ENCODE results near the gene ZNF587. TPM values are rescaled to one million over a fixed set of nuclear protein-coding genes. Genes with fewer than 3 reads are reported as not detected.

The ZNF587 gene
- total and polyA plus RNA-seq, 2 of the 8 experiments (the other 6 are each of a cell fraction or from before 2014, with no cell fraction given) = 18.1 to 42.1 TPM

DNA sequence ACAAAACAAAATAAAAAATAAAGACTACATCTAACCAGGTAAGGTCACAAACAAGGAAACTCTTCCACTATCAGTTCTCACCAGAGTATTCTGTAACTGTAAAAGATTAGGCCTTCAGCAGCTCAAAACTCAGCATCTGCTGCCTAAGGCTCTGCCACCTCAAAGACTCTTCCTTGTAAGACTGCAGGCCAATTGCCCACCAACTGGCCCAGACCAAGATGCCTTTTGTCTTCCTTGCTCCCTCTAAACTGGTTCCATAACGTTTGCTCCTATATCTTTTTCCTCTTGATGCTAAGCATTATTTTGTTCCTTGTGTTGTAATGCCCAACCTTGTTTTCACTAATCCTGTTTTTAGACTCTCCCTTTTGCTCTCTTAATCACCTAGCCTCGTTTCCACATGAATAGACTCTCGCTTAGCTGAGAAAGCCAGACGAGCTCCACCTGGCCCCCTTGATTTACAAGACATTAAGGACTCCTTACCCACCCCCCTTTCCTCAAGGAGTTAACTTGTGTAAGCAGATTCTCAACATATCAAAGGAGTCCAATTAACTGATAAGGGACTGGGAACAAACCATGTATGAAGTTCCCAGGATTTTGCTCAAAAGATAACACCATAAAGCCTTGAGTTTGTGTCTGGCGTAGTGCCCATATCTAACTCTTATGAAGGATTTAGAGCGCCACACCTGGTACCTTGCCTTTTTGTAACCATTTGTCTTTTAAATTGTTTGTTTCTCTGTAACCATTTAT, 37.7 kb downstream of the ZNF587 start:
- H3K23ac ChIP-seq (ENCODE audit: insufficient read length) = no peak overlapping the region
- H3K27me3 ChIP-seq (replicated peaks in 1 of 4; ENCODE audit: control insufficient read depth in 3 of 4, extremely low read depth in 1 of 4, insufficient read depth in 3 of 4, low read length in 3 of 4) = no peaks in the 10 kb centered on the region
- peak in 1 of 2 experiments; percentile 50 for DNase-seq (ENCODE audit: low read depth in 1 of 2, low spot score in 2 of 2)
- H3K18ac ChIP-seq (ENCODE audit: extremely low read depth, low read length) = peak overlapping the region; percentile 85
- no peak overlapping the region for H4K91ac ChIP-seq (replicated peaks; ENCODE audit: insufficient read length, low read length)
- CTCF ChIA-PET (ENCODE audit: partially characterized antibody) = interaction anchor here (0.6 to 1.2 kb wide), 6 partner anchors 10 to 106 kb away, joined by 3 to 5 read pairs (median 4); partner anchors contain the start of gene ZNF587B
- H3K79me2 ChIP-seq (ENCODE audit: control insufficient read depth in 1 of 2, insufficient read depth in 2 of 2, low read length in 2 of 2) = peaks cover 45 to 63% of the 10 kb centered on the region in 2 experiments
- H3K9ac ChIP-seq (replicated peaks in 1 of 4; ENCODE audit: extremely low read depth in 1 of 4, low read depth in 3 of 4, low read length in 3 of 4) = peak overlapping the region in 3 of 4 experiments; percentile 44 to 67 (median 45); a peak in 4 of 7 replicates
- H3K9me3 ChIP-seq (ENCODE audit: insufficient read depth in 2 of 2, low read depth in 1 of 2, low read length in 1 of 2) = no peaks in the 10 kb centered on the region
- no peak overlapping the region for H2BK120ac ChIP-seq (replicated peaks; ENCODE audit: low read depth, low read length)
- H3K4me1 ChIP-seq (replicated peaks in 1 of 4; ENCODE audit: control insufficient read depth in 3 of 4, insufficient read depth in 4 of 4, low read length in 3 of 4) = peaks cover 3 to 18% (median 10%) of the 10 kb centered on the region in 4 experiments; a peak in 6 of 7 replicates
- H3K36me3 ChIP-seq (ENCODE audit: control insufficient read depth in 2 of 4, insufficient read depth in 4 of 4, low read length in 3 of 4) = peaks cover 0 to 26% (median 12%) of the 10 kb centered on the region in 4 experiments; a peak in 5 of 8 replicates
- H3K4me3 ChIP-seq (ENCODE audit: extremely low read depth in 1 of 4, insufficient read depth in 2 of 4, low read depth in 3 of 4, low read length in 4 of 4) = peak overlapping the region; percentile 89 to 97 (median 96)
- H3K56ac ChIP-seq (replicated peaks; ENCODE audit: insufficient read length, low read depth, low read length) = no peak overlapping the region
- no peak overlapping the region for H3K4ac ChIP-seq (replicated peaks; ENCODE audit: insufficient read length, low read depth, low read length)
- H2BK5ac ChIP-seq (ENCODE audit: low read depth, low read length) = peak overlapping the region; percentile 76; the same call in 1 of the 2 replicates
- H3K79me1 ChIP-seq (ENCODE audit: low read depth, low read length) = no peaks in the 10 kb centered on the region
- peak overlapping the region; percentile 94; the same call in 1 of the 2 replicates for H3K27ac ChIP-seq (ENCODE audit: low read depth, low read length)
- H2BK20ac ChIP-seq (ENCODE audit: low read length) = 0 out of 2 replicates have a peak overlapping the region, but pooled peaks have one; percentile 5
- peaks cover 3% of the 10 kb centered on the region; the same call in 1 of the 2 replicates for H3K23me2 ChIP-seq (ENCODE audit: low read depth, low read length)
- no peak overlapping the region for H4K5ac ChIP-seq (ENCODE audit: insufficient read length, low read depth, low read length)
- 1% methylated on average over 6 of the region's 6 CpGs; no CpG with 5 or more reads in 1 of the 2 experiments for WGBS, 2 experiments (ENCODE audit: extremely low coverage in 1 of 2, insufficient coverage in 1 of 2, insufficient read length in 1 of 2, insufficient replicate concordance in 2 of 2, low coverage in 1 of 2, low lambda C conversion rate in 2 of 2, missing lambda C conversion rate in 1 of 2)
- peak overlapping the region; percentile 77 to 79 for H3K4me2 ChIP-seq (ENCODE audit: insufficient read depth in 1 of 2, low read depth in 2 of 2, low read length in 2 of 2)
- H4K20me1 ChIP-seq (replicated peaks in 1 of 2; ENCODE audit: control insufficient read depth in 1 of 2, insufficient read depth in 2 of 2, low read length in 2 of 2) = peaks cover 7 to 10% of the 10 kb centered on the region in 2 experiments
- POLR2A ChIA-PET (ENCODE audit: partially characterized antibody) = interaction anchor here (0.6 to 11.1 kb wide), 28 partner anchors 9 to 560 kb away, joined by 3 to 103 read pairs (median 5); partner anchors contain the start of genes ZNF135, ZNF417, ZNF418 and ZNF552
- H2AK5ac ChIP-seq (ENCODE audit: low read depth, low read length) = peak overlapping the region; percentile 96; the same call in 1 of the 2 replicates
- peak; percentile 96 for FAIRE-seq
- no peak overlapping the region for H4K8ac ChIP-seq (ENCODE audit: extremely low read depth, insufficient read depth, low read length)
- no peak overlapping the region for H3K14ac ChIP-seq (ENCODE audit: insufficient read length)
- H2BK12ac ChIP-seq (ENCODE audit: low read depth, low read length) = 0 out of 2 replicates have a peak overlapping the region, but pooled peaks have one; percentile 68
- H2BK15ac ChIP-seq (ENCODE audit: low read length) = no peak overlapping the region
- H2AFZ ChIP-seq (ENCODE audit: low read length) = no peak overlapping the region
- TF ChIP-seq BCL11A (IDR thresholded peaks at IDR 0.05; ENCODE audit: low read depth in 2 of 2, low read length in 2 of 2) = no peak
- TF ChIP-seq EP300 (IDR thresholded peaks at IDR 0.05; ENCODE audit: borderline replicate concordance in 1 of 2, low read depth in 2 of 2, low read length in 2 of 2) = no peak
- TF ChIP-seq TBP (IDR thresholded peaks at IDR 0.05; ENCODE audit: low read depth, low read length) = peak; percentile 17; the same call in 1 of the 2 replicates
- TF ChIP-seq, protein P1, sequence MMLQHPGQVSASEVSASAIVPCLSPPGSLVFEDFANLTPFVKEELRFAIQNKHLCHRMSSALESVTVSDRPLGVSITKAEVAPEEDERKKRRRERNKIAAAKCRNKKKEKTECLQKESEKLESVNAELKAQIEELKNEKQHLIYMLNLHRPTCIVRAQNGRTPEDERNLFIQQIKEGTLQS (IDR thresholded peaks at IDR 0.05; ENCODE audit: insufficient read depth, low read depth, low read length) = no peak
- peak; percentile 31 to 74 for TF ChIP-seq POLR2A (IDR thresholded peaks at IDR 0.05; ENCODE audit: control extremely low read depth in 1 of 2, low read depth in 2 of 2, low read length in 2 of 2)
- TF ChIP-seq MAFK (IDR thresholded peaks at IDR 0.05; ENCODE audit: low read depth, low read length) = no peak
- peak; percentile 63 for TF ChIP-seq SP1 (IDR thresholded peaks at IDR 0.05; ENCODE audit: low read depth, low read length)
- TF ChIP-seq TCF12 (IDR thresholded peaks at IDR 0.05; ENCODE audit: low read depth, low read length) = peak; percentile 78; the same call in 1 of the 2 replicates
- TF ChIP-seq POLR2AphosphoS5 (IDR thresholded peaks at IDR 0.05; ENCODE audit: low read depth, low read length) = 0 out of 2 replicates have a peak, but pooled peaks have one; percentile 33
- no peak for TF ChIP-seq KDM4A (IDR thresholded peaks at IDR 0.05; ENCODE audit: low read depth, low read length, severe bottlenecking)

All from H1 (cell line).